WTC11 (cell line): ENCODE results near the gene NR3C2.

Experiments used
- CTCF ChIP-seq: fragments of 200-600 bp; IDR thresholded peaks from 2 replicates; pipeline ENCODE4 v1.8.0; 2022; ENCODE audit warnings: antibody characterized with exemption
- ETV6 ChIP-seq: sonication (generic); formaldehyde crosslinking; IDR thresholded peaks from 2 replicates; pipeline ENCODE4 v1.8.1; 2022; ENCODE audit warnings: mild to moderate bottlenecking, missing genetic modification reagents
- KAT7 ChIP-seq: sonication (generic); formaldehyde crosslinking; IDR thresholded peaks from 2 replicates; pipeline ENCODE4 v1.8.1; 2023; ENCODE audit warnings: missing genetic modification reagents, mild to moderate bottlenecking, borderline replicate concordance
- NFATC4 ChIP-seq: fragments of 250-450 bp; sonication (Bioruptor Pico); IDR thresholded peaks from 2 replicates; pipeline ENCODE4 v1.9.0; 2021; ENCODE audit warnings: mild to moderate bottlenecking
- PRDM15 ChIP-seq: sonication (generic); formaldehyde crosslinking; IDR thresholded peaks from 2 replicates; pipeline ENCODE4 v1.8.0; 2022; ENCODE audit warnings: missing genetic modification reagents
- PREB ChIP-seq: sonication (generic); formaldehyde crosslinking; IDR thresholded peaks from 2 replicates; pipeline ENCODE4 v1.8.1; 2022; ENCODE audit warnings: mild to moderate bottlenecking, missing genetic modification reagents, moderate library complexity, borderline replicate concordance
- RELA ChIP-seq: sonication (generic); formaldehyde crosslinking; IDR thresholded peaks from 2 replicates; pipeline ENCODE4 v1.8.1; 2022; ENCODE audit warnings: missing genetic modification reagents, mild to moderate bottlenecking, borderline replicate concordance
- TCF7 ChIP-seq: sonication (generic); formaldehyde crosslinking; IDR thresholded peaks from 2 replicates; pipeline ENCODE4 v1.8.0; 2022; ENCODE audit warnings: mild to moderate bottlenecking, low read depth, missing genetic modification reagents, moderate library complexity
- ZNF423 ChIP-seq: fragments of 250-450 bp; sonication (Bioruptor Pico); IDR thresholded peaks from 2 replicates; pipeline ENCODE4 v2.1.2; 2022; ENCODE audit warnings: mild to moderate bottlenecking, moderate library complexity
- TF ChIP-seq, protein P1 (sequence below): sonication (generic); formaldehyde crosslinking; IDR thresholded peaks from 2 replicates; pipeline ENCODE4 v1.8.1; 2022; ENCODE audit warnings: low read depth, missing genetic modification reagents, borderline replicate concordance
- TF ChIP-seq, protein P2 (sequence below): sonication (generic); formaldehyde crosslinking; IDR thresholded peaks from 2 replicates; pipeline ENCODE4 v1.8.0; 2022; ENCODE audit warnings: mild to moderate bottlenecking, missing genetic modification reagents
- TF ChIP-seq, protein P3 (sequence below): fragments of 250-450 bp; sonication (Bioruptor Pico); IDR thresholded peaks from 2 replicates; pipeline ENCODE4 v1.8.0; 2021; ENCODE audit warnings: mild to moderate bottlenecking
- TF ChIP-seq, protein P4 (sequence below): sonication (generic); formaldehyde crosslinking; IDR thresholded peaks from 2 replicates; pipeline ENCODE4 v1.8.0; 2022; ENCODE audit warnings: mild to moderate bottlenecking, missing genetic modification reagents
- TF ChIP-seq, protein P5 (sequence below): sonication (generic); formaldehyde crosslinking; IDR thresholded peaks from 2 replicates; pipeline ENCODE4 v1.8.1; 2023; ENCODE audit warnings: mild to moderate bottlenecking, missing genetic modification reagents, moderate library complexity

GRCh38 chr4:148380291-148380690, 61.9 kb downstream of the NR3C2 start:
- TF ChIP-seq, protein P1, sequence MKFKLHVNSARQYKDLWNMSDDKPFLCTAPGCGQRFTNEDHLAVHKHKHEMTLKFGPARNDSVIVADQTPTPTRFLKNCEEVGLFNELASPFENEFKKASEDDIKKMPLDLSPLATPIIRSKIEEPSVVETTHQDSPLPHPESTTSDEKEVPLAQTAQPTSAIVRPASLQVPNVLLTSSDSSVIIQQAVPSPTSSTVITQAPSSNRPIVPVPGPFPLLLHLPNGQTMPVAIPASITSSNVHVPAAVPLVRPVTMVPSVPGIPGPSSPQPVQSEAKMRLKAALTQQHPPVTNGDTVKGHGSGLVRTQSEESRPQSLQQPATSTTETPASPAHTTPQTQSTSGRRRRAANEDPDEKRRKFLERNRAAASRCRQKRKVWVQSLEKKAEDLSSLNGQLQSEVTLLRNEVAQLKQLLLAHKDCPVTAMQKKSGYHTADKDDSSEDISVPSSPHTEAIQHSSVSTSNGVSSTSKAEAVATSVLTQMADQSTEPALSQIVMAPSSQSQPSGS (CRISPR knock-in tag), result no peak
- no peak for TF ChIP-seq RELA (CRISPR knock-in tag)
- TF ChIP-seq CTCF, result no peak
- TF ChIP-seq KAT7, result no peak
- no peak for TF ChIP-seq NFATC4 (CRISPR knock-in tag)
- TF ChIP-seq, protein P2, sequence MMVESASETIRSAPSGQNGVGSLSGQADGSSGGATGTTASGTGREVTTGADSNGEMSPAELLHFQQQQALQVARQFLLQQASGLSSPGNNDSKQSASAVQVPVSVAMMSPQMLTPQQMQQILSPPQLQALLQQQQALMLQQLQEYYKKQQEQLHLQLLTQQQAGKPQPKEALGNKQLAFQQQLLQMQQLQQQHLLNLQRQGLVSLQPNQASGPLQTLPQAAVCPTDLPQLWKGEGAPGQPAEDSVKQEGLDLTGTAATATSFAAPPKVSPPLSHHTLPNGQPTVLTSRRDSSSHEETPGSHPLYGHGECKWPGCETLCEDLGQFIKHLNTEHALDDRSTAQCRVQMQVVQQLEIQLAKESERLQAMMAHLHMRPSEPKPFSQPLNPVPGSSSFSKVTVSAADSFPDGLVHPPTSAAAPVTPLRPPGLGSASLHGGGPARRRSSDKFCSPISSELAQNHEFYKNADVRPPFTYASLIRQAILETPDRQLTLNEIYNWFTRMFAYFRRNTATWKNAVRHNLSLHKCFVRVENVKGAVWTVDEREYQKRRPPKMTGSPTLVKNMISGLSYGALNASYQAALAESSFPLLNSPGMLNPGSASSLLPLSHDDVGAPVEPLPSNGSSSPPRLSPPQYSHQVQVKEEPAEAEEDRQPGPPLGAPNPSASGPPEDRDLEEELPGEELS (CRISPR knock-in tag), result no peak
- TF ChIP-seq TCF7 (CRISPR knock-in tag), result no peak
- TF ChIP-seq, protein P3, sequence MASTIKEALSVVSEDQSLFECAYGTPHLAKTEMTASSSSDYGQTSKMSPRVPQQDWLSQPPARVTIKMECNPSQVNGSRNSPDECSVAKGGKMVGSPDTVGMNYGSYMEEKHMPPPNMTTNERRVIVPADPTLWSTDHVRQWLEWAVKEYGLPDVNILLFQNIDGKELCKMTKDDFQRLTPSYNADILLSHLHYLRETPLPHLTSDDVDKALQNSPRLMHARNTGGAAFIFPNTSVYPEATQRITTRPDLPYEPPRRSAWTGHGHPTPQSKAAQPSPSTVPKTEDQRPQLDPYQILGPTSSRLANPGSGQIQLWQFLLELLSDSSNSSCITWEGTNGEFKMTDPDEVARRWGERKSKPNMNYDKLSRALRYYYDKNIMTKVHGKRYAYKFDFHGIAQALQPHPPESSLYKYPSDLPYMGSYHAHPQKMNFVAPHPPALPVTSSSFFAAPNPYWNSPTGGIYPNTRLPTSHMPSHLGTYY, result no peak
- TF ChIP-seq PRDM15, result no peak
- TF ChIP-seq, protein P4, sequence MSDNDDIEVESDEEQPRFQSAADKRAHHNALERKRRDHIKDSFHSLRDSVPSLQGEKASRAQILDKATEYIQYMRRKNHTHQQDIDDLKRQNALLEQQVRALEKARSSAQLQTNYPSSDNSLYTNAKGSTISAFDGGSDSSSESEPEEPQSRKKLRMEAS (CRISPR knock-in tag), result no peak
- no peak for TF ChIP-seq PREB (CRISPR knock-in tag)
- no peak for TF ChIP-seq ETV6 (CRISPR knock-in tag)
- TF ChIP-seq, protein P5, sequence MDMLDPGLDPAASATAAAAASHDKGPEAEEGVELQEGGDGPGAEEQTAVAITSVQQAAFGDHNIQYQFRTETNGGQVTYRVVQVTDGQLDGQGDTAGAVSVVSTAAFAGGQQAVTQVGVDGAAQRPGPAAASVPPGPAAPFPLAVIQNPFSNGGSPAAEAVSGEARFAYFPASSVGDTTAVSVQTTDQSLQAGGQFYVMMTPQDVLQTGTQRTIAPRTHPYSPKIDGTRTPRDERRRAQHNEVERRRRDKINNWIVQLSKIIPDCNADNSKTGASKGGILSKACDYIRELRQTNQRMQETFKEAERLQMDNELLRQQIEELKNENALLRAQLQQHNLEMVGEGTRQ (CRISPR knock-in tag), result no peak
- TF ChIP-seq ZNF423 (CRISPR knock-in tag), result no peak
